ENCODE measurements around the gene CYSRT1.

GRCh38 chr9:137219757-137220316 lies 5.1 kb upstream of the CYSRT1 start:
- no peak for TF ChIP-seq CTCF (IDR thresholded peaks at IDR 0.05)
- TF ChIP-seq POLR2A (IDR thresholded peaks at IDR 0.05), result no peak
